HG02938 (cell line): ENCODE results near the gene FAM171A1.
"Not testable (repeated sequence)": the region's sequence is repeated elsewhere in the genome, so short reads cannot be mapped to it uniquely, and the experiment has no call there.

Experiments
- ATAC-seq: cut with Tn5 transposase; IDR thresholded peaks from one replicate; pipeline ENCODE4 v1.9.1; 2021; ENCODE audit warnings: mild to moderate bottlenecking, moderate library complexity; ENCODE audit not compliant: unreplicated experiment

The FAM171A1 gene

GRCh38 chr10:15346440-15347141 lies 24.5 kb downstream of the FAM171A1 start:
- ATAC-seq, result no peak

GRCh38 chr10:15345450-15345849 lies 25.6 kb downstream of the FAM171A1 start:
- no peak for ATAC-seq

- ATAC-seq, result no peak
Observed at GRCh38 chr10:15344876-15345285, 26.2 kb downstream of the FAM171A1 start.

- ATAC-seq, result no peak
Observed at GRCh38 chr10:15344256-15344875, 26.7 kb downstream of the FAM171A1 start.

- no peak for ATAC-seq
Observed at GRCh38 chr10:15342970-15343369, 28.1 kb downstream of the FAM171A1 start.

GRCh38 chr10:15341502-15342128 lies 29.5 kb downstream of the FAM171A1 start:
- no peak for ATAC-seq

GRCh38 chr10:15339892-15340291 lies 31.2 kb downstream of the FAM171A1 start:
- ATAC-seq, result no peak

GRCh38 chr10:15337441-15337923 lies 33.6 kb downstream of the FAM171A1 start:
- ATAC-seq, result not testable (repeated sequence)

- ATAC-seq, result no peak
Observed at GRCh38 chr10:15336211-15336610, 34.9 kb downstream of the FAM171A1 start.

GRCh38 chr10:15335508-15335907 lies 35.6 kb downstream of the FAM171A1 start:
- ATAC-seq, result no peak

- no peak for ATAC-seq
Observed at GRCh38 chr10:15334650-15335323, 36.3 kb downstream of the FAM171A1 start.

- ATAC-seq, result no peak
Observed at GRCh38 chr10:15333909-15334649, 37.0 kb downstream of the FAM171A1 start.

- ATAC-seq, result not testable (repeated sequence)
Observed at GRCh38 chr10:15333181-15333580, 37.9 kb downstream of the FAM171A1 start.

- ATAC-seq, result no peak
Observed at GRCh38 chr10:15331461-15331860, 39.6 kb downstream of the FAM171A1 start.

GRCh38 chr10:15329437-15329836 lies 41.7 kb downstream of the FAM171A1 start:
- ATAC-seq, result no peak

- ATAC-seq, result no peak
Observed at GRCh38 chr10:15325944-15326284, 45.2 kb downstream of the FAM171A1 start.

- ATAC-seq, result no peak
Observed at GRCh38 chr10:15325243-15325943, 45.7 kb downstream of the FAM171A1 start.

- no peak for ATAC-seq
Observed at GRCh38 chr10:15324611-15325010, 46.5 kb downstream of the FAM171A1 start.

GRCh38 chr10:15324113-15324512 lies 47.0 kb downstream of the FAM171A1 start:
- ATAC-seq, result no peak

GRCh38 chr10:15322356-15322755 lies 48.7 kb downstream of the FAM171A1 start:
- ATAC-seq, result no peak
